Tibial nerve (tissue), 4 donors: ENCODE measurements around the gene HNRNPUL1.
"Not testable (repeated sequence)": the region's sequence is repeated elsewhere in the genome, so short reads cannot be mapped to it uniquely, and the experiment has no call there.

Experiments
- EP300 ChIP-seq, 2 donors: sonication (generic); formaldehyde crosslinking; IDR thresholded peaks; one replicate each; pipeline ENCODE4 v1.6.1; 2017; ENCODE audit warnings: antibody characterized with exemption in 2 of 2, mild to moderate bottlenecking in 1 of 2
- TF ChIP-seq, protein P1 (sequence below), 5 experiments: fragments of 200-600 bp in 3 of 5; fragments of 450-650 bp in 2 of 5; sonication (generic) in 3 of 5; IDR thresholded peaks; one replicate each; pipeline ENCODE4 v1.5.1; 2016 to 2019; ENCODE audit warnings: antibody characterized with exemption in 5 of 5, mild to moderate bottlenecking in 3 of 5, moderate library complexity in 2 of 5

DNA sequence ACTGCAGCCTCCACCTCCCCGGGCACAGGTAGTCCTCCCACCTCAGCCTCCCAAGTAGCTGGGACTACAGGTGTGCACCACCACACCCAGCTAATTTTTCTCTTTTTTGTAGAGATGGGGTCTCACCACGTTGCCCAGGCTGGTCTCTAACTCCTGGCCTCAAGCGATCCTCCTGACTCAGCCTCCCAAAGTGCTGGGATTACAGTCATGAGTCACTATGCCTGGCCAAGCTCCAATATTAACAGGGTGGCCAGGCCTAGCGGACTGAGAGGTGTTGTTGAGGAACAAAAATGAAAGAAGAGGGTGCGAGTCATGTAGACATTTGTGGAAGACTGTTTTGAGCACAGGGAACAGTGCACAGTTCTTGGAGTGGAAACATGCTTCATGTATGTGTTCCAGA is 34.8 kb upstream of the HNRNPUL1 start:
- not testable (repeated sequence) for TF ChIP-seq EP300 (IDR thresholded peaks at IDR 0.05)
- TF ChIP-seq, protein P1, sequence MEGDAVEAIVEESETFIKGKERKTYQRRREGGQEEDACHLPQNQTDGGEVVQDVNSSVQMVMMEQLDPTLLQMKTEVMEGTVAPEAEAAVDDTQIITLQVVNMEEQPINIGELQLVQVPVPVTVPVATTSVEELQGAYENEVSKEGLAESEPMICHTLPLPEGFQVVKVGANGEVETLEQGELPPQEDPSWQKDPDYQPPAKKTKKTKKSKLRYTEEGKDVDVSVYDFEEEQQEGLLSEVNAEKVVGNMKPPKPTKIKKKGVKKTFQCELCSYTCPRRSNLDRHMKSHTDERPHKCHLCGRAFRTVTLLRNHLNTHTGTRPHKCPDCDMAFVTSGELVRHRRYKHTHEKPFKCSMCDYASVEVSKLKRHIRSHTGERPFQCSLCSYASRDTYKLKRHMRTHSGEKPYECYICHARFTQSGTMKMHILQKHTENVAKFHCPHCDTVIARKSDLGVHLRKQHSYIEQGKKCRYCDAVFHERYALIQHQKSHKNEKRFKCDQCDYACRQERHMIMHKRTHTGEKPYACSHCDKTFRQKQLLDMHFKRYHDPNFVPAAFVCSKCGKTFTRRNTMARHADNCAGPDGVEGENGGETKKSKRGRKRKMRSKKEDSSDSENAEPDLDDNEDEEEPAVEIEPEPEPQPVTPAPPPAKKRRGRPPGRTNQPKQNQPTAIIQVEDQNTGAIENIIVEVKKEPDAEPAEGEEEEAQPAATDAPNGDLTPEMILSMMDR (IDR thresholded peaks at IDR 0.05): not testable (repeated sequence)
